DMS53 treated with DMSO at 0.1 percent for 48 hours (cell line): ENCODE measurements around the gene SIGLEC15.

Source experiments
- DNase-seq: peaks from one replicate; lab custom pipeline; 2025; ENCODE audit not compliant: unreplicated experiment; lab: John Stamatoyannopoulos, UW

The SIGLEC15 gene

GRCh38 chr18:45874491-45875184 is 49.2 kb downstream of the SIGLEC15 start:
- DNase-seq, result no peak

GRCh38 chr18:45876161-45876560 is 50.7 kb downstream of the SIGLEC15 start:
- no peak for DNase-seq

- no peak for DNase-seq
Observed at GRCh38 chr18:45877403-45877802, 51.9 kb downstream of the SIGLEC15 start.

- DNase-seq, result peak; percentile 81
Observed at GRCh38 chr18:45879681-45880655, 54.5 kb downstream of the SIGLEC15 start.

GRCh38 chr18:45880876-45881558 is 55.5 kb downstream of the SIGLEC15 start:
- DNase-seq, result no peak

DNA sequence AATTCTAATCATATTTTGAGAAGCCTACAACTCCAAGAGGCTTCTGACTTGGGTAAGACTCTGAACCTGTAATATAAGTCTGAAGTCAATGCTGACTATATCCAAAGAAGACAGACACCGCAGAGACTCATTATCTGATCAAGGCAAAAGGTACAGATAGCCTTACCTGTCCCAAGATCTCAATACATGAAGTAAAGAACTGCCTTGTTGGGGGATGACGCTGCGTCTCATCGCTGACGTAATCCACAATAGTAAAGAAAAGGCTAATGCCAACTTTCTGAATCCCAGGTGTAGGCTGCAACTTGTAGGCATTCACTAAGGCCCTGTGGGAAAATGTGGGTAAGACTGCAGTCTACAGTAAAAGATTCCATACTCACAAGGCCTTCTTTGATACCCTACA is 62.1 kb downstream of the SIGLEC15 start:
- DNase-seq, result no peak

DNA sequence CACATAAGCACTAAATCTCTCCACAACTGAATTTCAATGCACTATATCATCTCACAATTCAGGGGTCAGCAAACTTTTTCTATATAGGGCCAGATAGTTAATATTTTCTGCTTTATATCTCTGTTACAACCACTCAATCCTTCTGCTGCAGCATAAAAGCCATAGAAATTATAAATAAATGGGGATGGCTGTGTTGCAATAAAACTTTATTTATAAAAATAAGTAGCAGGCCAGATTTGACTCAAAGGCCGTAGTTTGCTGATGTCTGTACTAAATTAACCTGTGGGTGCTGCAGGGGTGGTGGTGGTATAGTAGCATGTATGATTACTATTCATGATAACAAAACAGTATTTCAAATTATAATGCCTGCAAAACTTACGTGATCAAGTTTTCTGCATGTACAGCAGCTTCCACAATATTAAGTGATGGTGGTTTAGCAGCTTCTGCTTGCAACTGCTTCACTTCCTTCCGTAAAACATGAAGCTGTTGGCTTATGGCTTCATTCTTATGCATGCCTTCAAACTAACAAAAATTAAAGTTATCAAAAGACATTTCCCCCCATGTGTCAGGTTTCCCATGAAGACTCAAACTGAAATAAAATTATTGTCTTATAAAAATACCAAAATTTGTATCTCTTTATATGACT is 64.1 kb downstream of the SIGLEC15 start:
- no peak for DNase-seq

GRCh38 chr18:45890606-45891005 is 65.1 kb downstream of the SIGLEC15 start:
- DNase-seq, result no peak

DNA sequence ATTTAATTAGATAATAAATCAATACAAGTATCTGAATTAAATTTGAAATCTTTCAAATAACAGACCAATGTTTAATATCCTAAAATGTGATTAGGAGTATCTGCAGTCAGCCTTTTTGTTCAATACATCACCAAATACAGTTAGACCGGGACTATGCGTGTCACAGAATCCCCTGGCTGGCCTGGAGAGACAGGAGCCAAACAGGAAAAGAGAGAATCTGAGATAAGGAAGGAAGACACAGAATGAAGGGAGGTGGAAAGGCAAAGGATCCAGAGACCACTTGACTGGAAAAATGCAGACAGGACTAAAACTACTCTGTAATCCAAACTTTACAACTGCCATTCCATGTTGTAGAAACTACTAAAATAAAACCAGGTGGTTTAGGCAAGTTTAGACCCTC is 66.3 kb downstream of the SIGLEC15 start:
- DNase-seq, result no peak
